Stimulated activated CD8-positive, alpha-beta memory T cell treated with anti-CD3 and anti-CD28 coated beads, Interleukin-7, amount 100 ng/mL, for 24 hours (primary cell): ENCODE data around the gene PDCD1.

Experiments
- DNase-seq: peaks from one replicate; pipeline ENCODE4 v3.0.0-alpha.2; 2020; ENCODE audit warnings: low read depth

PDCD1 gene

DNA sequence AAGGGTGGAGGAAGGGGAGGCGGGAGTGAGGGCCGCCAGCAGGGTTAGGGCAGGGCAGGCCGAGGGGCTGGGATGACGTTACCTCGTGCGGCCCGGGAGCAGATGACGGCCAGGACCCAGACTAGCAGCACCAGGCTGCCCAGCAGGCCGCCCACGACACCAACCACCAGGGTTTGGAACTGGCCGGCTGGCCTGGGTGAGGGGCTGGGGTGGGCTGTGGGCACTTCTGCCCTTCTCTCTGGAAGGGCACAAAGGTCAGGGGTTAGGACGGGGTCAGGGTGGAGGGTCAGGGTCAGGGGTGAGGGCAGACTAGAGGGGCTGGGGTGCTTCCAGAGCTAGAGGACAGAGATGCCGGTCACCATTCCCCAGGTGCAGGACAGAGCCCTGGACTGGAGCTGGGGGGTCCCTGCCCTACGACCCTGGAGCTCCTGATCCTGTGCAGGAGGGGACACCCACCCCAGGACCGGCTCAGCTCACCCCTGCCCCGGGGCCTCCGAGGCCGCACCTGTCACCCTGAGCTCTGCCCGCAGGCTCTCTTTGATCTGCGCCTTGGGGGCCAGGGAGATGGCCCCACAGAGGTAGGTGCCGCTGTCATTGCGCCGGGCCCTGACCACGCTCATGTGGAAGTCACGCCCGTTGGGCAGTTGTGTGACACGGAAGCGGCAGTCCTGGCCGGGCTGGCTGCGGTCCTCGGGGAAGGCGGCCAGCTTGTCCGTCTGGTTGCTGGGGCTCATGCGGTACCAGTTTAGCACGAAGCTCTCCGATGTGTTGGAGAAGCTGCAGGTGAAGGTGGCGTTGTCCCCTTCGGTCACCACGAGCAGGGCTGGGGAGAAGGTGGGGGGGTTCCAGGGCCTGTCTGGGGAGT lies 6.3 kb downstream of the PDCD1 start:
- DNase-seq, result no peak

- no peak for DNase-seq
Observed at GRCh38 chr2:241851325-241852115, 7.2 kb downstream of the PDCD1 start.

DNA sequence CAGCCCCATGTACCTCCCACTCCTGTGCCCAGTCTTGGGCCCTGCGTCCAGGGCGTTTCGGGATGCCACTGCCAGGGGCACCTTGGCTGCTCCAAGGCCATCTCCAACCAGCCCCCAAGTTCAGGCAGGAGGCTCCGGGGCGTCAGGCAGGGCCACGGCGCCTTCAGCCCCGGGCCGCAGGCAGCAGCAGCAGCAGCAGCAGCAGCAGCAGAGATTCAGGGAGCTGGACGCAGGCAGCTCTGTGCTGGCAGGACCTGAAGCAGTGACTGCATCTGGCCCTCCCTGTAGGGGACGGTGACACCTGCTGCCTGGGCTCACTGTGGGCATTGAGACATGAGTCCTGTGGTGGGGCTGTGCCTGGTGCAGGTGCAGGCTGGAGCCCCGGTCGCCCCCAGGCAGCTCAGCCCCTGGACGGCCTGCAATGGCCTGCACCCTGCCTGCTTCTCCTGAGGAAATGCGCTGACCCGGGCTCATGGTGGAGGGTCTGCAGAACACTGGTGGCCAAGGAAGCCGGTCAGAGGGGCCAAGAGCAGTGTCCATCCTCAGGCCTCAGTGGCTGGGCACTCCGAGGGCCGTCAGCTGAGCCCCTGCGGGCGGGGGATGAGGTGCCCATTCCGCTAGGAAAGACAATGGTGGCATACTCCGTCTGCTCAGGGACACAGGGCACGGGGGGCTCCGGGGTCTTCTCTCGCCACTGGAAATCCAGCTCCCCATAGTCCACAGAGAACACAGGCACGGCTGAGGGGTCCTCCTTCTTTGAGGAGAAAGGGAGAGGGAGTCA lies 8.0 kb downstream of the PDCD1 start:
- no peak for DNase-seq

DNA sequence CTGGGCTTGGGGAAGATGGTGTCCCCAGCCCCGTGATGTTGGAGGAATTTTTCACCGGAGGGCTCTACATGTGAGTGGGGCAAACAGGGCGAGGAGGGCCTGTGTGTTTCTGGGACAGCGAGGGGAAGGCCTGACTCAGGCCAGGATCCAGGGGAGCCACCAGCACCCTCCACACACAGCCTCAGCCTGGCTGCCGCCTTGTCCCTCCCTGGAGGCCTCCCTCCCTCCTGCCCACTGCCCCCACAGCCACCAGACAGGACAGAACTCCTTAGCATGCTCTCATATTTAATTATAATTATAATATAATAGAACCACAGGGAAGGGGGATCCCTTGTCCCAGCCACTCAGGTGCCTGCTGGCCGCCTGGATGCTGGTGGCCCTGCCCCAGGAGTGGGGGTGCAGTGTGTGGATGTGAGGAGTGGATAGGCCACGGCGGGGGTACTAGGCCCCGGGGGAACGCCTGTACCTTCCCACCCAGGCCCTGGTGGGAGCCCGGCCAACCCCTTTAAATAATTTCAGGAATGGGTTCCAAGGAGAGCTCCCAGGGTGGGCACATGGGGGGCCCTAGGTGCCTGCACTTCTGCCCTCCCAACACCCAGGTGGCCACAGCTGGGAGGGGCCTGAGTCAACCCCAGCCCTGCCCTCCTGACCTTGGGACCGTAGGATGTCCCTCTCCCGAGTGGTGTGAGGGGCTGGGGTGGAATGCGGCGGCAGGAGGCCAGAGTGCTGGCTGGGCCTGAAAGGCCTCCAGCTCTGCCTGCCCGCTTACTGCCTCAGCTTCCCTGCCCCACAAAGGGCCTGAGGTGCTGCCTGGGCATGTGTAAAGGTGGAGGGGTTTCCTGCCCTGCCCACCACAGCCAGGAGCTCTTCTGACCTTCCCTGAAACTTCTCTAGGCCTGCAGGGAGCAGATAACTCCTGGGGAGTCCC lies 8.8 kb downstream of the PDCD1 start:
- DNase-seq, result no peak

DNA sequence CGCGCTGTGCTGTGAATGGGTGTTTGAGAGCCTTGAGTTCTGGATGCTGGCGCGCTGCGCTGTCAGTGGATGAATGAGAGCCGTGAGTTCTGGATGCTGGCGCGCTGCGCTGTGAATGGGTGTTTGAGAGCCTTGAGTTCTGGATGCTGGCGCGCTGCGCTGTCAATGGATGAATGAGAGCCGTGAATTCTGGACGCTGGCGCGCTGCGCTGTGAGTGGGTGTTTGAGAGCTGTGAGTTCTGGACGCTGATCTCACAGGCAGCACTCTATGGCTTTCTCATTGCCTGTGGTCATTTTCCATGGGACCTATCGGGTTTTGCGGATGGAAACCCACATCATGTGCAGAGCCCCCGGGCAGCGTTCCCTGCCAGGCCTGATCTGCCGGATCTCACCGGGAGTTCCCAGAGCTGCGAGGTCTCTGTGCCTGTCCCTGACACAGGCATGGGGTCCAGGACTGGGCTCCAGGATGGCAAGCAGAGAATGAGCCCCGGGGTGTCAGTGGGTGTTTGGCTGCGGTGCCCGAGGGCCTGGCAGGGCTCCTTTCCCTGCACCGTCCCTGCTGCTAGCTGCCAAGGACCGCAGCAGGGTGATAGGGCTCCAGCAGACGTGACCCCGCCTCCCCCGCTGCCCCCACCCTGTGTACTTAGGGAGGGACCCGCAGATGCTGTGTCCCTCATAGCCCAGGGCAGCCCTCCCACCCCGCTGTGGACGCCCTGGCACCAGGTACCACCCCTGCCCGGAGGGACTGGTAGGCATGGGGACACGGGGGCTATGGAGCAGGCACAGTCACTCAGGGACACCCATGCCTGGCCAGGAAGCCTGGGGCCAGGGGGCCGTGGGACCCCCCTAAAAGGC lies 9.7 kb downstream of the PDCD1 start:
- DNase-seq, result no peak

DNA sequence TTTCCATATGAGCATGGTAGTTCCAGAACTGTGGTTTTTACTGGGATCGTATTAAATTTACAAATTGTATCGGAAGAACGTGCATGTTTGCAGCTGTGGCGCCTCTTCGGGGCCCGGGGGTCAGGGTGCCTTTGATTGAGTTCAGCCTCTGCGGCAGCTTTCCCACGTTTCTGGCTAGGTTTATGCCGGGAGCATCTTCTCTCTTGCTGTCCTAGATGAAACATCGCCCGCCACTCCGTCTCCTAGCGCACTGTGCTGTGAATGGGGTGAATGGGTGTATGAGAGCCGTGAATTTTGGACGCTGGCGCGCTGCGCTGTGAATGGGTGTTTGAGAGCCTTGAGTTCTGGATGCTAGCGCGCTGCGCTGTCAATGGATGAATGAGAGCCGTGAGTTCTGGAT lies 12.3 kb downstream of the PDCD1 start:
- no peak for DNase-seq

GRCh38 chr2:241844831-241845578 lies 13.7 kb downstream of the PDCD1 start:
- DNase-seq, result no peak

DNA sequence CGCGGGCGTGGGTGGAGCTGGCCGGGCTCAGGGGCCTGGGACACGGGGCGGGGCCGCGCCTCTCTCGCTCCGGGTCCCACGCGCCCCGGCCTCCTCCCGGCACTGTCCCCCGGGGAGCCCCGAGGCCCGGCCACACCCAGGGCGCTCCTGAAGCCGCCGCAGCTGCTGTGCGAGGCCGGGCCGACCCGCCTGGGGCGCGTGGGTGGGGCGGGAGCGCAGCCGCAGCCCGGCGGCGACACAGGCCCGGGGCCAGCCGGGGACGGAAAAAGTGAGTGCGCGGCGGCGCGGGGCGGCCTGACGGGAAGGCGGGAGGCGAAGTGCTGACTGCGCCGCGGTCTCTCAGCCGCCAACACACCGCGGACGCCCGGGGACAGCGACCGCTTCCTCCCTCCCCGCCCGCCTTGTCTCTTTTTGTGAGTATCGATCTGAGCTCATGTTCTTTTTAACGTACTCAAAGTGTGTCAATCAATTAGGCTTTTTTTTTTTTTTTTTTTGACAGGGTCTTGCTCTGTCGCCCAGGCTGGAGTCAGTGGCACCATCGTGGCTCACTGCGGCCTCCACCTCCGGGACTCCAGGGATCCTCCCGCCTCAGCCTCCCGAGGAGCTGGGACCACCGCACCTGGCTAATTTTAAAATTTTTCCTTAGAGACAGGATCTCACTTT lies 14.5 kb downstream of the PDCD1 start:
- DNase-seq, result peak; percentile 70

DNA sequence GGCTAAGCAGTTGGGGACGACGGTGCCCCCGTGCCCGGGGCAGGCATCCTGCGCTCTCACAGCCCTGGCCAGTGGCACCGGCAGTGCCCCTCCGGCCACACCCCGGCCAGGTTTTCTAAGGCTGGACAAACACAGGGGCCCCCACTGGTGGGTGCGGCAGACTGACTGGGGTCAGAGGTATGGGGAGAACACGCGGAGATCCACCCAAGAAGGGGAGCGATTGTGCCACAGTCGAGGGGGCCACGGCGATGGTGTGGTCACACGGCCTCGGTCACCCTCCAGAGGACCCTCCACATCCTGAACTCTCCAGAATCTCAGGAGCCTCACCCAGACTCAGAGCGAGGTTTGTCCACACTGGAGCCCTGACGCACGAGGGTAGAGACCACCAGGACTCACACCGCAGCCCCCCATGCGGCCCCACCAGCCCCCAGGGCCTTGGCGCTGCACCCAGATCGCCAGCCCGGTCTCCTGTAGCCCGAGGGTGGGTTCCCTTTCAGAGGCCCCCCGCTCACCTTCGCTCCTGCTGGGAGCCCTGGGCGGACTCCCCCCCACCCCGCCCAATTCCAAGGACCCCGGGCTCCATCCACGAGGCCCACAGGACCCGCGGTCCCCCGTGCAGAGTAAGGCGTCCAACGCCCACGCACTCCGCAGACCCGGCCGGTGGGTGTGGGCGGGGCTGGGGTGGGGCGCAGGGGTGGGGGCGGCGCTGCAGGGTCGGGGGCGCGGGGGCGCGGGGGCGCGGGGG lies 15.2 kb downstream of the PDCD1 start:
- no peak for DNase-seq

- DNase-seq, result no peak
Observed at GRCh38 chr2:241842620-241843211, 16.0 kb downstream of the PDCD1 start.

GRCh38 chr2:241842067-241842415 lies 16.7 kb downstream of the PDCD1 start:
- no peak for DNase-seq

DNA sequence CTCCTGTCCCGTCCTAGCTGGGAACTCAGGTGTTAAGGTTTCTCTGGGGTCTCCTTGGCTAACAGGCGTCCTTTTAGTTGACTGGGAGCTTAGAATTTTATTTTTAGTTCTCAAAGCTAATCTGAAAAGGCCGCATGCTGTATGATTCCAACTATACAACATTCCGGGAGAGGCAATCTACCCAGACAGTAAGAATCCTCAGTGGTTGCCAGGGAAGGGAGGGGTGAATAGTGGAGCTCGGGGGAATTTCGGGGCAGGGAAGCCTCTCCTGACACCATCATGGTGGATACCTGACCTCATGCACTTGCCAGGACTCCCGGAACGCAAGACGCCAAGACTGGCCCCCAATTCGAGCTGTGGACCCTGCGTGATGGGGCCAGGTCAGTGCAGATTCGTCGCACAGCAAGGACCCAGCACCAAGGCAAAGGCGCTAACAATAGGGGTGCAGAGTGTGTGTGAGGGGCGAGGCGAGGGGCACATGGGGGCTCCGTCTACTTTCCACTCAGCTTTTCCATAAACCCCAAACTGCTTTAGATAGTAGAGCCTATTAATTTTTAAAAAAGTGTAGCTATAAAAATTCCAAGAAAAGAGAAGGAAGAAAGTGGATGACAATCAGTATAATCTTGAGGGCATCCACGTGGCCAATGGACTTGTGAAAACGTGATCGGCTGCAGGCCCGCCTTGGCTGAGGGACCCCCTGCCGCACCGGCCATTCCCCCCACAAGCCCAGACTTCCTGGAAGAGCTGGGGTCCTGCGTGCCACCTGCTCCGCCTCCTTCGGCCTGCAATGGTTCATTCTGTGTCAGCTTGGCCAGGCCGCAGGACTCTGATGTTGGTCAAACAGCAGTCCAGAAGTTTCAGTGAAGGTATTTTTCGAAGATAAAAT lies 17.3 kb downstream of the PDCD1 start:
- DNase-seq, result no peak

DNA sequence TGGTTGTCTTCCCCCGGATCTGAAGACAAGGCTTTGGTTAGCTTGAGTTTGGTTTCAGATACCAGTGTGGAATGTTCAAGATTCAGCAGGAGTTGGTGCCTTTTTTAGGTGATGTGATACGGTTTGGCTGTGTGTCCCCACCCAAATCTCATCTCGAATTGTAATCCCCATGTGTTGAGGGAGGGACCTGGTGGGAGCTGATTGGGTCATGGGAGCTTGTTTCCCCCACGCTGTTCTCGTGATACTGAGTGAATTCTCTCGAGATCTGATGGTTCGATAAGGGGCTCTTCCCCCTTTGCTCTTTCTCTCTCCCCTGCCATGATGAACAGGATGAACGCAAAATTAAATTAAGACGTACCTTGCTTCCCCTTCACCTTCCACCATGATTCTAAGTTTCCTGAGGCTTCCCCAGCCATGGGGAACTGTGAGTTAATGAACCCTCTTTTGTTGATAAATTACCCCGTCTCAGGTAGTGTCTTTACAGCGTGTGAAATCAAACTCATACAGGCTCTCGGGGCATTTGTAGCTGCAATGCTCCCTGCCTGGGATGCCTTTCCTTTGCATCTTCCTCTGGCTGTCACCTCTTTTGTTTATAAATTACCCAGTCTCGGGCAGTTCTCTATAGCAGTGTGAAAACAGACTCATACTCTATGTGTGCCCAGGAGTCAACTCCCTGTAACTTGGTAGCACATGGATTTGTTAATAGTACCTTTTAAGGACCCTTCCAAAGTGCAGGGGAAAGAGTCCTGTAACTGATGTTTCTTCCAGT lies 21.3 kb downstream of the PDCD1 start:
- no peak for DNase-seq

GRCh38 chr2:241836292-241836691 lies 22.4 kb downstream of the PDCD1 start:
- DNase-seq, result no peak

DNA sequence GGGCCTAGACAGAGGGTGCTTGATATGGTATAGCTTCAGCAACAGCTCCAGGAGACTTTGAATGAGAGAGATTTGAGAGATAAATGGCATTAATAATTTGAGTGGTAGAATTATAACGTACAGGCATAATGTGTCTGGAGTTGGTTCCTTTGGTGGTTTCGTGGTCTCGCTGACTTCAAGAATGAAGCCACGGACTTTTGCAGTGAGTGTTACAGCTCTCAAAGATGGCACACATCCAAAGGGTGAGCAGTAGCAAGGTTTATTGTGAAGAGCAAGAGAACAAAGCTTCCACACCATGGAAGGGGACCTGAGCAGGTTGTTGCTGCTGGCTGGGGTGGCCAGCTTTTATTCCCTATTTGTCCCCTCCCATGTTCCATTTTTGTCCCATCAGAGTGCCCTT lies 23.1 kb downstream of the PDCD1 start:
- no peak for DNase-seq

DNA sequence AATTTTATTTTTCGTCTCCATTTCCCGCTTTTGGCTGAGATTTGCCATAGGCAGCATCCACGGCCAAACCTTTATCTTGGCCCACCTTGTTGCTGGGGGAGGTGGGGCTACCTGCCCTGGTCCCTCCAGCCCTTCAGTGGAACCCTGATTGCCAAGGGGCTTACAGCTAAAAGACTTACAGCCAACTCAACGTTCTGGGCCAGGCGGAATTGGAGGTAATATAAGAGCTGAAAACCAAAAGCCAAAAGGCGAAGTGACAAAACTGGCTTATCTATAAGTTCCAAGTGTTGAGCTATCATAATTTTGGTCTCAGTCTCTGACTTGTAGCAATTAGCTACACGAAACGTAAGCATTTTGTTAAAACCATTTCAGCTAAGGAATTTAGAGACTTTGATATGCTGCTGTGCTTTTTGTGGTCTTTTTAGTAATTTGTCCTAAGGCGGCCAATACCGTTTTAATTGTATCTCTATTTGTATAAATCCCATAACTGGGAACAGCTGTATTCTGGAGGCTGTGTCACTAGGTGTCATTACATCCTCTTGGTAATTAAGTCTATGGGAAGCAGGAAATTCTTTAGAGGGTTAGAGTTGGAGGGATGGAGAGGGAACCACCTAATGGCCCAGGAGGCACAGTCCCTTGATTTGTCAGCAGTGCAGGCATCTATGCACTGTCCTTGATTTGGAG lies 24.0 kb downstream of the PDCD1 start:
- DNase-seq, result no peak
